ENCODE data around the gene KMT5C.

Gene KMT5C

DNA sequence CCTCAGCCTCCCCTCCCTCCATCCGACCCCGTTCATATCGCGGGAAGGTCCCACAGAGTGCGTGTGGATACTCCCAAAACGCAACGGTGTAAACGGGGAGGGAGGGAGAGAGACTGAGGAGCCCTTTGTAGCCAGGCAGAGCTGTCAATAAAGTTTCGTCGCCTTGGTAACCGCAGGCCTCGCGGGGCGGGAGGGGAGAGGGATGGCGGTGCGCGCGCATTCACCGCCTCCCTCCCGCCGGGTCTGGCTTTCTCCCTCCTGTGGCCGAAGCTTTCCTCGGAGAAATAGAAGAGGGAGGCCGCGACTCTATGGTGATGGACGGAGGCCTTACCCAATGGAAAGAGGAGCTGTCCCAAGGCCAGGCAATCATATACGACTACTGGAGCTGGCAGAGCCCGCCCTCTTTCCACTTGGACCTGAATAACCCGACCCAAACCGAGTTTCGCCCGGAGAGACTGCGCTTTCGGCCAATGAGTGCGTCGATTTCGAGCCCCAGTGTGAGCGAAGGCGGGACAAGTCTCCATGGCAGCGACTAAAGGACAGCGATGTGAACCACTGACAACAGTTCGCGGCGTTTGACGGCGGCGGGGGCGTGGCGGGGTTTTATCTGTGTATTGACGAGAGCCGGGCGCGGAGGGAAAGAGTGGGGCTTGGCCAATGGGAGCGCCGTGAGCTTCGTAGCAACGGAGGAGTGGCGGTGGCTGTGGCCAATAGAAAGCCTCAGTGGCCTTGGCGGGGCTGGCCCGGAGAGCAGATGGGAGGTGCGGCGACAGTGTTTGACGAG is at the start of gene KMT5C:
Gene KMT5C (plus strand): TSS at position 772 of the 784 bp plus-strand sequence. CDS start 2,061 bp downstream, outside the sequence.
- peak; percentile 100 for DNase-seq

GRCh38 chr19:55297267-55297666 is 42.4 kb upstream of the KMT5C start:
- no peak for DNase-seq

- DNase-seq, result no peak
These were observed 39.7 kb upstream of the KMT5C start for GRCh38 chr19:55299991-55300390.

DNA sequence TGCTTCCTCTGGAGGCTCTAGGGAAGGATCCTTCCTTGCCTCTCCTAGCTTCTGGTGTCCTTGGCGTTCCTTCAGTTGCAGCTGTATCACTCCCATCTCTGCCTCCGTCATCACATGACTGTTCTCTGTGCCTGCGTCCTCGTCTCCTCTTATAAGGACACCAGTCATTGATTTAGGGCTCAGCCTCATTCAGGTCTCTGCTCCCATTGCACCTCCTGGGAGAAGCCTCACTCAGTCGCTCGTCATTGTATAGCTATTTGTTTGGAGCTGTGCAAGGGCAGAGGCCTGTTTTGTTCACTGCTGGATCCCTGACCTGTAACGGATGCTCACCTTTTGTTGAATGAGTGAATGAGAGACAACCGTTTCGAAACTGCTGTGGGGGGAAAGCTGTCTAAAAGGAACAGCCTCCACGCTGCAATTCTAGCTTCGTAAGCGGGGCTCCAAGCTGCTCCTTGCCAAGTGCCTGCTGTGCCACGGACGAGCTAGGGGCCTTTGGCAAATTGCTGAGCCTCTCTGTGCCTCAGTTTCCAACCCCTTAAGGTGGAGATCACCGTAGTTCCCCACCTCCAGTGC is 38.7 kb upstream of the KMT5C start:
- DNase-seq, result no peak

- no peak for DNase-seq
These were observed 38.0 kb upstream of the KMT5C start for GRCh38 chr19:55301459-55302317.

DNA sequence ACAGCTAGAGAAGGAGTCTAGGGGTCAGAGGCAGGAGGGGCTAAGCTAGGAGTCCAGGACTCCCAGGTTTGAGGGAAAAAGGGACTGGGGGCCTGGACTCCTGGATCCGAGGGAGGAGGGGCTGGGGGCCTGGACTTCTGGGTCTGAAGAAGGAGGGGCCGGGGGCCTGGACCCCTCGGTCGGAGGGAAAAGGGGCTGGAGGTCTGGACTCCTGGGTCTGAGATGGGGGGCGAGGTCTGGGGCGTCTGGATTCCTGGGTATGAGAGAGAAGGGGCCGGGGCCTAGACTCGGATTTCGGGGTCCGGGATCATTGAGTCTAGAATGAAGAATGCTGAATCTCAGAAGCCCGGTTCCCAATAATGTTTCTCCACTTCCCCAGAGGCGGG is 37.4 kb upstream of the KMT5C start:
- no peak for DNase-seq

GRCh38 chr19:55303477-55303876 is 36.2 kb upstream of the KMT5C start:
- no peak for DNase-seq

GRCh38 chr19:55304279-55304978 is 35.2 kb upstream of the KMT5C start:
- no peak for DNase-seq

GRCh38 chr19:55304980-55305379 is 34.7 kb upstream of the KMT5C start:
- no peak for DNase-seq

- DNase-seq, result no peak
These were observed 34.2 kb upstream of the KMT5C start for GRCh38 chr19:55305491-55305890.

DNA sequence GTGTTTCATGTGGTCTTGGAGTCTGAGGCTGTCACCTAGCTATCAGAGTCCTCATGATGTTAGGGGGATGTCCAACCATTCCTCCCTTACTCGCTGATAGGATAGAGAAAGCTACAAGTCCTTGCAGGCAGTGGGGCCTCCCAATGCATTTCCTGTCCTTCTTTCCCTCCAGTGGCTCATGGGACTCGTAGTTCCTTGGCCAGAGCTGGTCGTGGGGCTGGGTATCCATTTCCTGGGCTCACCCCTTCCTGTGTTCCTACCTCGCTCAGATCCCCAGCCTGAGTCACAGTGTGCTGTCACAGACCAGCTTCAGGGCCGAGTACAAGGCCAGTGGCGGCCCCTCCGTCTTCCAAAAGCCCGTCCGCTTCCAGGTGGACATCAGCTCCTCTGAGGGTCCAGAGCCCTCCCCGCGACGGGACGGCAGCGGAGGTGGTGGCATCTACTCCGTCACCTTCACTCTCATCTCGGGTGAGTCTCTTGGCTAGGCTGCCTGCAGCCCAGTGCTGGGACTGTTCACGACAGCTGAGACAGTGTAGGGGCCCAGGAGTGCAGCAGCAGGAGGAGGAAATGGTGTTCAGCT is 33.6 kb upstream of the KMT5C start:
- DNase-seq, result no peak

GRCh38 chr19:55306712-55307111 is 33.0 kb upstream of the KMT5C start:
- DNase-seq, result no peak

DNA sequence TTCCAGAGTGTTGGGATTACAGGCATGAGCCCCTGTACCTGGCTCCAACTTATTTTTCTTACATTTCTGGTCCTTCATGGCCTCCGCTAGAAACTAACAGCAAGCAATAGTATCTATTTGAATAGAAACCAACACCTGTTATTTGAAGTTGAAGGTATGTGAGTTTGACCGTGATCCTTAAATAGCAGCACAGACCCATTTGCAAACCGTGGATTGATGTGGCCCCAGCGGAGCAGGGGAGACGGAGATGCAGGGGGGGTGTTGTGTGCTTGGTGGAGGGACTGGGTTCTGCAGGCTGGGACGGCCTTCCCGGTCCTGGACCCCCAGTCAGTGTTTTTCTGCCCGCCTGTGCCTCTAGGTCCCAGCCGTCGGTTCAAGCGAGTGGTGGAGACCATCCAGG is 31.4 kb upstream of the KMT5C start:
- no peak for DNase-seq

GRCh38 chr19:55309448-55309847 is 30.2 kb upstream of the KMT5C start:
- DNase-seq, result no peak

- DNase-seq, result no peak
These were observed 29.2 kb upstream of the KMT5C start for GRCh38 chr19:55310498-55310897.

DNA sequence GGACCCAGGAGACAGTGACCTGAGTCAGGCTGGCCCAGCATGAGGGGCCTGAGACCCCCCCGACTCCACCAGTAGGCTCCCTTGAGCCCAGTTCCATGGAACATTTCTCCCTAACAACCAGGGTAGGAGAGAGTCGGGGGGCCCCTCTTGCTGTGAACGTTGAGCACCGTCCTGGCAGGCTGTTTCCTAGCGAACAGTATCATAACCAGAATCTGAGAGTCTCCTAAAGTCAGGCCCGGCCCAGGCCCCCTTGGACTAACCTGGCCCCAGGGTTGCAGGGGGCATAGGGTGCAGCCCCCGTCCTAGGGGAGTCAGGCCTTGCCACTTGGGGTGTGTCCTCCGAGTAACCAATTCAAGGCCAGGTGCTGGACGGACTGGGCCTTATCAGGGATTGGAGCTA is 28.3 kb upstream of the KMT5C start:
- DNase-seq, result no peak

DNA sequence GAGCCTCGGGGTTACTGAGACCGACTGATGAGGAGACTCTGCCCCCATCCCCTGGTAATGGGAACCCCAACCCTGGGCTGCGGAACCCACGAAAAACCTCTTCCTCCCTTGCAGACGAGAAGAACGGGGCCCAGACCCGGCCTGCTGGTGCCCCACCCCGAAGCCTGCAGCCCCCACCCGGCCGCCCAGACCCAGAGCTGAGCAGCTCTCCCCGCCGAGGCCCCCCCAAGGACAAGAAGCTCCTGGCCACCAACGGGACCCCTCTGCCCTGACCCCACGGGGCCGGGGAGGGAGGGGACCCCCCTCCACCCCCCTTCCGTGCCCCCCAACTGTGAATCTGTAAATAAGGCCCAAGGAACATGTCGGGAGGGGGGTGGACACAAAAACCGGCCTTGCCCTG is 27.9 kb upstream of the KMT5C start:
- DNase-seq, result no peak

DNA sequence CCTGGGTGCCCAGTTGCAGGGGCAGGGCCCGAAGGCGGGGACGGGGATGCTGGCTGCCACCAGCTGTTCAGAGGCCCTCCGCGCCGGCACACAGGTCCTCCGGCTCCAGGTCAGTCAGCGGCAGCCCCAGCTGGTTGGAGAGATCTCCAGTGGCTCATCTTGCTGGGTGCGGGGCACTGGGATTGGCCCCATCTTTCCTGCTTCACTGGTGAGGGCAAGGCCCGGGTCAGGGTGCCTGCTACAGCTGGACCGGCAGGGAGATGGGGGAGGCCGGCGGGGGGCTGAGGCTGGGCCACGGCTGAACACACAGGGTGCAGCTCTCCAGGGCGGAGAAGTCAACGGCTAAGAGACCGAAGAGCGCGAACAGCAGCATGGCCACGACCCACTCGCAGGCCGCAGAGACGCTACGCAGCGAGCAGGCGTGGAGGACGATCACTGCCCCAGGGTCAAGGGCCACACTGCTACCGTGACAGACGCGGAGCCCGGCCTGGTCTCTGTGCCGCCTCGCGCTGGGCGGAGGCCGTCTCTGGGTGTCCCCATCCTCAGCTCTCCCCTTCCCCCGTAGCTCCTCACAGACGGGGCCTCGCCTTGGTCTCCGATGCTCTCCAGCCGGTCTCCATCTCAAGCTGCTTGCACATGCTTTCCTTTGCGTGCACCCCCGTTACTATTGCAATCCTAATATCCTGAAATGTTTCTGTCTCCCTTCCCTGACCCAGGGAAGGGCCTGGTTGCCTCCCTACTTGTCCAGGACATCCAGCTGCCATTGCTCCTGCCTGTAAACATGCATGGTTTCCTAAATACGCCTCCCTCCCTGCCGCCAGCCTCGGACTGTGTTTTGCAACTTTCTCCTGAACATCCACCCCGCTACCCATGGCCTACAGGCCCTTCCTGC is 26.8 kb upstream of the KMT5C start:
- DNase-seq, result no peak

DNA sequence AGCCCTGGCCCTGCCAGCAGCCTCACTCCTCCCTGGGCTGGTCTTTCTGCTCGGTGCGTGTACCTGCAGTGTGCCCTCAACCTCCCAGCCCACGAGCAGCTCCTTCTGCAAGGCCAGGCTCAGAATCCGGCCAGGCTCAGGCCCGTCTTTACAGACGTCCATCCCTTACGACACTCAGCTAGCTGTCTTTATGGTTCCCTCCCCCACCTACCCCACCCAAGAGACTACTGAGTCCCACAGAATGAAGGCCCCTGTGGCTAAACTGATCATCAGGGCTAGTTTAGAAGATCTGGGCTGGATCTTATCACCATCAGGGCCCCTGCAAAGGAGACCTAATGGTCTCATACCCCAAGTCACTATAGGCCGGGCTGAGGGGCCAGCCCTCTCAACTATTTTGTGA is 25.3 kb upstream of the KMT5C start:
- DNase-seq, result no peak

GRCh38 chr19:55315956-55316525 is 23.6 kb upstream of the KMT5C start:
- DNase-seq, result no peak

DNA sequence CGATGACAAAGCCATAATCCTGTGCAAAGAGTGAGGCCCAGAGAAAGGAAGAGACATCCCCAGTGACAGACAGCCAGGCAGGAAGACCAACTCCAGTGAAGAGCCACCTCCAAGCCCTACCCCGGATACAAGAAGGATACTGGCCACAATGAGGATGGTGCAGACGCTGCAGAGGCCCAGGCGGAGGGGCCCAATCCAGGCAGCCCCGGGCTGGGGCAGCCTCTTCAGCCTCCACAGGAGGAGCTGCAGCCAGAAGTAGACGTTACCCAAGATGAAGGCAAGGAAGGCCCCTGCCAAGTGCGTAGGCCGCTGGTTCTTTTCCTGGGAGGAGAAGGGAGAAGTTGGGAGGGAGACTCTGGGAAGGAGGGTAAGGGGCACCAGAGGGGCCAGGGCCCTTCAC is 23.0 kb upstream of the KMT5C start:
- no peak for DNase-seq
